BJ (cell line): ENCODE measurements around the gene ZNF649. TPM values are rescaled to one million over a fixed set of nuclear protein-coding genes. Genes with fewer than 3 reads are reported as not detected.
"Not testable (repeated sequence)": the region's sequence is repeated elsewhere in the genome, so short reads cannot be mapped to it uniquely, and the experiment has no call there.

ENCODE experiments used
- CTCF ChIA-PET: fragments of 350-600 bp; formaldehyde crosslinking; extraction: SDS; loops from one replicate; lab custom pipeline; 2021; ENCODE audit warnings: antibody characterized with exemption, inconsistent platforms; lab: Yijun Ruan, JAX
- POLR2A ChIA-PET: fragments of 300-600 bp; sonication (Branson Sonifier 250); formaldehyde crosslinking; extraction: SDS; loops from one replicate; lab custom pipeline; 2021; ENCODE audit warnings: antibody characterized with exemption; lab: Charles Lee
- DNase-seq: peaks from one replicate; pipeline ENCODE4 v3.0.0-alpha.2; 2011; ENCODE audit warnings: low read depth
- H3K27me3 ChIP-seq: 2 replicates; pipeline ENCODE4 v1.6.0; 2011; ENCODE audit warnings: low read length; ENCODE audit not compliant: control insufficient read depth, insufficient read depth
- H3K36me3 ChIP-seq: 2 replicates; pipeline ENCODE4 v1.5.1; 2011; ENCODE audit warnings: low read length; ENCODE audit not compliant: control insufficient read depth, insufficient read depth
- H3K4me3 ChIP-seq: 2 replicates; pipeline ENCODE4 v1.5.1; 2011; ENCODE audit warnings: low read depth, mild to moderate bottlenecking, control low read depth, low read length
- CTCF ChIP-seq: IDR thresholded peaks from 2 replicates; pipeline ENCODE4 v1.5.1; 2011; ENCODE audit warnings: low read depth, mild to moderate bottlenecking, control low read depth, inconsistent platforms, low read length, moderate library complexity; ENCODE audit not compliant: insufficient read depth
- polyA plus RNA-seq: library from polyadenylated mRNA; depleted of rRNA; stranded (reverse); fragments of >200 nt; gene quantifications from 2 replicates; pipeline ENCODE4 v1.2.3, GENCODE V29; 2011

Gene ZNF649
- polyA plus RNA-seq, 1 experiment: 2.5 TPM

GRCh38 chr19:51919606-51920005 lies 14.8 kb upstream of the ZNF649 start:
- ChIA-PET POLR2A (no interaction called here), CTCF (no interaction called here)
- DNase-seq: no peak
- Histone ChIP-seq H3K4me3 (no peak overlapping the region), H3K36me3 (no peaks in the 10 kb centered on the region), H3K27me3 (no peaks in the 10 kb centered on the region)
- no peak for TF ChIP-seq CTCF

GRCh38 chr19:51916167-51916566 lies 11.3 kb upstream of the ZNF649 start:
- Histone ChIP-seq H3K27me3 (no peaks in the 10 kb centered on the region), H3K4me3 (no peak overlapping the region), H3K36me3 (no peaks in the 10 kb centered on the region)
- ChIA-PET POLR2A (no interaction called here), CTCF (interaction anchor here (0.6 to 3.0 kb wide), 2 partner anchors 11 to 105 kb away, joined by 3 to 7 read pairs; partner anchors contain the start of gene ZNF613)
- DNase-seq: no peak
- TF ChIP-seq CTCF: no peak

- Histone ChIP-seq H3K4me3 (no peak overlapping the region), H3K27me3 (no peaks in the 10 kb centered on the region), H3K36me3 (no peaks in the 10 kb centered on the region)
- ChIA-PET POLR2A (no interaction called here), CTCF (interaction anchor here (0.6 kb wide), 1 partner anchor 106 kb away, joined by 3 read pairs; no protein-coding TSS in a partner anchor)
- DNase-seq: no peak
- no peak for TF ChIP-seq CTCF
Observed at GRCh38 chr19:51915324-51915867, 10.6 kb upstream of the ZNF649 start.

GRCh38 chr19:51907981-51908380 lies 3.2 kb upstream of the ZNF649 start:
- H3K4me3 ChIP-seq, H3K36me3 ChIP-seq, CTCF ChIA-PET, POLR2A ChIA-PET, DNase-seq, H3K27me3 ChIP-seq: not testable (repeated sequence)

- H3K27me3 ChIP-seq, H3K36me3 ChIP-seq, CTCF ChIA-PET, H3K4me3 ChIP-seq, DNase-seq, POLR2A ChIA-PET: not testable (repeated sequence)
Observed at GRCh38 chr19:51906108-51906507, 1.3 kb upstream of the ZNF649 start.

- POLR2A ChIA-PET, H3K36me3 ChIP-seq, CTCF ChIA-PET, DNase-seq, H3K27me3 ChIP-seq, H3K4me3 ChIP-seq: not testable (repeated sequence)
Observed at GRCh38 chr19:51905639-51906038, 822 bp upstream of the ZNF649 start.

GRCh38 chr19:51905206-51905605 lies 389 bp upstream of the ZNF649 start:
- ChIA-PET CTCF (no interaction called here), POLR2A (no interaction called here)
- H3K27me3 ChIP-seq: peaks cover 3% of the 10 kb centered on the region; the same call in 1 of the 2 replicates
- H3K36me3 ChIP-seq: no peaks in the 10 kb centered on the region
- no peak for DNase-seq
- no peak overlapping the region for H3K4me3 ChIP-seq
- TF ChIP-seq CTCF: no peak
